Heart left ventricle (tissue), 13 donors: Measurements from ENCODE around the gene TACC2.

Experiments used
- POLR2A ChIP-seq, 2 donors: fragments of 450-650 bp; IDR thresholded peaks; one replicate each; pipeline ENCODE4 v1.6.1; 2017; ENCODE audit warnings: antibody characterized with exemption in 2 of 2, mild to moderate bottlenecking in 2 of 2, moderate library complexity in 2 of 2
- TF ChIP-seq, protein P1 (sequence below), 12 donors: fragments of 200-600 bp; sonication (generic) in 4 of 12; IDR thresholded peaks; one replicate each; pipeline versions ENCODE4 v1.5.0 to v1.8.0; 2018 to 2022; ENCODE audit warnings: antibody characterized with exemption in 12 of 12, mild to moderate bottlenecking in 5 of 12
- donor health status: ischemic (EF 13 %, LVEDD 7.1; RV severe dilation, severe dysfunction).
- donor health status: DM: no; HTN: yes; CAD: no.
- donor health status: DM: no; HTN: no; CAD: no.
- donor health status: ischemic (EF 25% LVEDD 6.9; RV normal size, moderate dysfunction).
- donor health status: ischemic (EF 25% LVEDD 5.7; RV mildly dilated, moderate dysfunction).
- donor health status: ischemic (EF 35%, LVEDD 5.7; RV mildly dilated, moderate dysfunction).
- donor health status: nonischemic (EF 11% LVEDD 7.7; RV severe dilation, severe dysfunction).
- donor health status: DM: yes; HTN: yes; CAD: no.
- donor health status: PGD.
- donor health status: ischemic (EF 29% LVEDD 5.4; RV normal size, mild dysfunction).
- donor health status: nonischemic (EF 23%, LVEDD 6.1; RV moderate dilation, normal function).

DNA sequence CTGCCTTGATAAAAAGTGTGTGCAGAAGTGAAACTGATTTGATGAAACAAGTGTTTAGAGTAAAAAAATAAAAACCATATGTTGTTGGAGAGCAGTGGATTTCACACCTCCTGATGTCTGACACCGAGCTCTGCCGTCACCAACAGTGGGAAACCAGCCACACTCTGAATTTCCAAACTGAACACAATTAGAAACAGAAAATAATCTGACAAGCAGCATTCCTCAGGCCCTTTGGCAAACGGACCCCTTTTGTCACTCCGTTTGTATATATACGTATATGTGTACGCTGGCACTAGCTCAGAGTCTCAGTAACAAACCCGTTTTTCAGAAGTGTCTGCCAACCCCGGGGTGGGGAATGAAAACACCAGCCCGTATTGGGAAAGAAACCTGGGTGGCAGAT, 32.4 kb downstream of the TACC2 start:
- TF ChIP-seq, protein P1, sequence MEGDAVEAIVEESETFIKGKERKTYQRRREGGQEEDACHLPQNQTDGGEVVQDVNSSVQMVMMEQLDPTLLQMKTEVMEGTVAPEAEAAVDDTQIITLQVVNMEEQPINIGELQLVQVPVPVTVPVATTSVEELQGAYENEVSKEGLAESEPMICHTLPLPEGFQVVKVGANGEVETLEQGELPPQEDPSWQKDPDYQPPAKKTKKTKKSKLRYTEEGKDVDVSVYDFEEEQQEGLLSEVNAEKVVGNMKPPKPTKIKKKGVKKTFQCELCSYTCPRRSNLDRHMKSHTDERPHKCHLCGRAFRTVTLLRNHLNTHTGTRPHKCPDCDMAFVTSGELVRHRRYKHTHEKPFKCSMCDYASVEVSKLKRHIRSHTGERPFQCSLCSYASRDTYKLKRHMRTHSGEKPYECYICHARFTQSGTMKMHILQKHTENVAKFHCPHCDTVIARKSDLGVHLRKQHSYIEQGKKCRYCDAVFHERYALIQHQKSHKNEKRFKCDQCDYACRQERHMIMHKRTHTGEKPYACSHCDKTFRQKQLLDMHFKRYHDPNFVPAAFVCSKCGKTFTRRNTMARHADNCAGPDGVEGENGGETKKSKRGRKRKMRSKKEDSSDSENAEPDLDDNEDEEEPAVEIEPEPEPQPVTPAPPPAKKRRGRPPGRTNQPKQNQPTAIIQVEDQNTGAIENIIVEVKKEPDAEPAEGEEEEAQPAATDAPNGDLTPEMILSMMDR (IDR thresholded peaks at IDR 0.05) = no peak
- TF ChIP-seq POLR2A (IDR thresholded peaks at IDR 0.05) = no peak
